Jurkat, Clone E6-1 (cell line): ENCODE measurements around the gene ADARB2.

Experiments
- DNase-seq: peaks from one replicate; pipeline ENCODE4 v3.0.0-alpha.2; 2011; ENCODE audit warnings: low read depth, low spot score
- H3K4me3 ChIP-seq: 2 replicates; pipeline ENCODE4 v1.5.1; 2011; ENCODE audit warnings: mild to moderate bottlenecking, low read length, control low read depth, moderate library complexity

The ADARB2 gene

DNA sequence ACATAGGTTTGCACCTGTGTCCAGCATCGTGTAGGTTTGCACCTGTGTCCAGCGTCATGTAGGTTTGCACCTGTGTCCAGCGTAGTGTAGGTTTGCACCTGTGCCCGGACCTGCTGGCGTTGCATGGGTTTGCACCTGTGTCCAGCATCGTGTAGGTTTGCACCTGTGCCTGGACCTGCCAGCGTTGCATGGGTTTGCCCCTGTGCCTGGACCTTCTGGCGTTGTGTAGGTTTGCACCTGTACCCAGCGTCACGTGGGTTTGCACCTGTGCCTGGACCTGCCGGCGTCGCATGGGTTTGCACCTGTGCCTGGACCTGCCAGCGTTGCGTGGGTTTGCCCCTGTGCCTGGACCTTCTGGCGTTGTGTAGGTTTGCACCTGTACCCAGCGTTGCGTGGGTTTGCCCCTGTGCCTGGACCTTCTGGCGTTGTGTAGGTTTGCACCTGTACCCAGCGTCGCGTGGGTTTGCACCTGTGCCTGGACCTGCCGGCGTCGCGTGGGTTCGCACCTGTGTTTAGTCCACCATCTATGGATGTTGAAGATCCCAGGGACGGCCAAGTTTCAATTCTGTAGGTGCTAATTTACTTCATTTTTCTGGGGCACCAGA, 523.2 kb downstream of the ADARB2 start:
- DNase-seq: no peak

GRCh38 chr10:1213252-1214070, 523.9 kb downstream of the ADARB2 start:
- DNase-seq: no peak
- H3K4me3 ChIP-seq: no peak overlapping the region

More for the DNA sequence above, 523.2 kb downstream of the ADARB2 start:
- no peak overlapping the region for H3K4me3 ChIP-seq

GRCh38 chr10:1212571-1213141, 524.7 kb downstream of the ADARB2 start:
- no peak overlapping the region for H3K4me3 ChIP-seq
- no peak for DNase-seq

DNA sequence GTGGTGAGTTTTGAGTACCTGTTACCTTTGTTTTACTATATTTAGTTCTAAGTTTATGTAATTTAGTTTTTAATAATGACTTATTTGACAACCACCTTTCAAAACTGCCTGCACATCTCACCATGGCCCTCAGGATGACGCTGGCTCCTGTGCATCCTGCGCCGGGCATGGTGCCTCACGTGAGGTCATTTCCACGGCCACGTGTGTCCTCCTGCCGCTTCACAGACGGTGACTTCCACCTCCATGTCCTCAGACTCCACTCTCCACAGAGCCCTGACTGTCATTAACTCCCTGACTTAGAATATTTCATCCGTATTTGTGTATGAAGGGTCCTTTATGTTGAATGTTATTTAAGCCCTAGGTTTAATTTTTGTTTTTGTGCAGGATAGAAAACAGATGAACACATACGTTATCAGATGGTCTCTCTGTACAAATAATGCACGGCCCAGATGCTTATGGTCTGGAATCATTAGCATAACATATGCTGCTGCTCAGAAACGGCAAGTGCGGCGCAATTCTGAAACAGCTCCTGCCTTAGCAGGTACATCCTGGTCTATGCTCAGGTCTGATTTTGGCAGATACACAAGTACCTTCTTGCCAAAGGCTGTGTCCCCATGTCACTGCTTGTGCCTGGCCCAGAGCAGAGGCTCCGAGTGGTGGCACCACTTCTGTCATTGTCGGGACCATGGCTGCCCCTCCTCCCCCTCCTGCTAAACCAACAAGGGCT, 525.3 kb downstream of the ADARB2 start:
- DNase-seq: no peak
- H3K4me3 ChIP-seq: no peak overlapping the region

DNA sequence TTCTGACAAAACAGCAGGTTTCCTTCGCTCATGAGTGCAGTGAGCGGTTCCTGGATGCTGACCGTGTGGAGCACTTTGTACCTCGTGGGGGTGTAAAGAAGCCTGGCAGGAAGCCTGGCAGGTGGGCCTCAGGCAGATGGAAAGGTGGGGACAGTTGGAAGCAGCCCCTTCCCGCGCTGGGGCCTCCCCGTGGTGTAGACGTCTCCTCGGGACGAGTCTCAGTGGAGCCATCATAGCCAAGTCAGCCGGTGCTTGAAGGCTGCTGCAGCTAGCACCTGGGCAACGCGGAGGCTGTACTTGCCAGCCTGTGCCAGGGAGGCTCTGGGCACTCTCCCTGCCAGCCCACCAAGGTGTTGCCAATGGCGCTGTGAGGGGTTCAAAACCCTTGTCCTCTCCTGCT, 526.7 kb downstream of the ADARB2 start:
- no peak for DNase-seq
- H3K4me3 ChIP-seq: no peak overlapping the region

- H3K4me3 ChIP-seq: no peak overlapping the region
- DNase-seq: no peak
Measured at GRCh38 chr10:1209355-1209979, 527.9 kb downstream of the ADARB2 start.

DNA sequence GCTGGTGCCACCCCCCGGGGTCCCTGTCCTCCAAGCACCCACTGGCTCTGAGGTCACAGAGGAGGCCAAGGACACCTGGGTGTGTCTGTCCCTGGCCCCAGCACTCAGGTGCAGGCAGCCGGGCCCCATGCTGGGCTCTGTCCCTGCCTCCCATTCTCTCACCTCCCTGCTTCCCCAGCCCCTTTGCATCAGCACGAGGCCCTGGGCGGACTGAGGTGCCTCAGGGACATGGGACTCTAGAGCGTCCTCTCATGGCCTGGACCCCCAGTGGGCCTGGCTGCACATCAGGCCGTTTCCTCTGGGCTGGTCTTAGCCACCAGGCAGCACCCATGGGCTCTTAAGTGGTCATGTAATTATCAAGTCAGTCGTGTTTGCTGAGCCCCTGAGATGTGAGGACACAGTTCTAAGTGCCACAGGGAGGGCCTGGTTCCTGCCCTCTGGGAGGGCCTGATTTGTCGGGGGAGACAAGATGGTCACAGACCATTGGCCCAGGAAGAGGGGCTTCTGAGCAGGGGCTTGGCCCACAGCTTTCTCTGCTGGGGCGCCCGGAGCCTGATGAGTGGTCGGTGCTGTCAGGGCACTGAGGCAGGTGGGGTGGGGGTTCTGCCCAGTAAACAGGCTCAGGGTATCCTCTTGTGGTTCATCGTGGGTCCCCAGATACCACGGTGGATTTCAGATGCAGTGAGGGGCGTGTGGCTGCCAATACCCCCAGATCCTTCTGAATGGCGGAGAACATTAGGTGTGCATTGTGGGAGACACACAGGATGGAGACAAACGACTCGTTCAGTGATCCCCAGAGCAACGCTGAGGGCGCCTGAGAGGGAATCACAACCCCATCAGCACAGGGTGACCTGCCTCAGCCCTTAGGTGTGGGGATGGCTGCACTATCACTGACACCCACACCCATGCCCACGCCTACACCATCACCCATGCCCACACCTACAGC, 528.7 kb downstream of the ADARB2 start:
- DNase-seq: no peak
- no peak overlapping the region for H3K4me3 ChIP-seq

DNA sequence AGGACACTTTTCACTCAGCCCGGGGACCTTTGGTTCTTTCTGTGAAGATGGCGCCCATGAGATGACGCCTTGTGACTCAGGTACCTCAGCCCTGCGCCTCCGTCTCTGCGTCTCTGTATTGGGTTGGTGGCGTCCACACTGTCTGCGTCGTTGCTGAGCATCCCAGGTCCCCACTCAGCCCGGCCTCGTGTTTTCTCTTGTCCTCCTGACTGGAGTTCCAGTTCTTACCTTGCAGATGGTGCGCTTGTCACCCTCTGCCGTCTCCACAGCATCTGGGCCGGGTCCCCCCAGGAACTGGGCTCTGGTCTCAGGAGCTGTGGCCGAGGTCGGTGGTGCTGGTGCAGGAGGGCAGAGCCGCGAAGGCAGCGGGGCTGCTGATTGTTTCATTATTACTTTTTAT, 530.7 kb downstream of the ADARB2 start:
- no peak for DNase-seq
- no peak overlapping the region for H3K4me3 ChIP-seq

DNA sequence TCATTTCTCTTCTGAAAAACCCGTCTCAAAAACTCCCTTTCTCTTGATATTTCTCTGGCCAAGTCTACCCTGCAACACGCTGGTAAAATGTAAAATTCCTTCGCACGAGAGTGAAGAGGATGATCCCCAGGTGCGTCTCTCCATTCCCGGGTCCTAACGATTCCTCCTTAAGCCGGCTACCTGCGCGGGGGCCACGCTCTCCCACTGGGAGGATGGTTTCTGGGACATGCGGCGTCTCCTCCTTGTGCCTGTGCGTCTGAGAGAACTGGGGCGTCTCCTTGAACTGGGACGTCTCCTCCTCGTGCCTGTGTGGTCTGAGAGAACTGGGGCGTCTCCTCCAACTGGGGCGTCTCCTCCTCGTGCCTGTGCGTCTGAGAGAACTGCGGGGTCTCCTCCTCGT, 531.2 kb downstream of the ADARB2 start:
- no peak overlapping the region for H3K4me3 ChIP-seq
- DNase-seq: no peak

GRCh38 chr10:1205450-1206030, 531.8 kb downstream of the ADARB2 start:
- DNase-seq: no peak
- no peak overlapping the region for H3K4me3 ChIP-seq

DNA sequence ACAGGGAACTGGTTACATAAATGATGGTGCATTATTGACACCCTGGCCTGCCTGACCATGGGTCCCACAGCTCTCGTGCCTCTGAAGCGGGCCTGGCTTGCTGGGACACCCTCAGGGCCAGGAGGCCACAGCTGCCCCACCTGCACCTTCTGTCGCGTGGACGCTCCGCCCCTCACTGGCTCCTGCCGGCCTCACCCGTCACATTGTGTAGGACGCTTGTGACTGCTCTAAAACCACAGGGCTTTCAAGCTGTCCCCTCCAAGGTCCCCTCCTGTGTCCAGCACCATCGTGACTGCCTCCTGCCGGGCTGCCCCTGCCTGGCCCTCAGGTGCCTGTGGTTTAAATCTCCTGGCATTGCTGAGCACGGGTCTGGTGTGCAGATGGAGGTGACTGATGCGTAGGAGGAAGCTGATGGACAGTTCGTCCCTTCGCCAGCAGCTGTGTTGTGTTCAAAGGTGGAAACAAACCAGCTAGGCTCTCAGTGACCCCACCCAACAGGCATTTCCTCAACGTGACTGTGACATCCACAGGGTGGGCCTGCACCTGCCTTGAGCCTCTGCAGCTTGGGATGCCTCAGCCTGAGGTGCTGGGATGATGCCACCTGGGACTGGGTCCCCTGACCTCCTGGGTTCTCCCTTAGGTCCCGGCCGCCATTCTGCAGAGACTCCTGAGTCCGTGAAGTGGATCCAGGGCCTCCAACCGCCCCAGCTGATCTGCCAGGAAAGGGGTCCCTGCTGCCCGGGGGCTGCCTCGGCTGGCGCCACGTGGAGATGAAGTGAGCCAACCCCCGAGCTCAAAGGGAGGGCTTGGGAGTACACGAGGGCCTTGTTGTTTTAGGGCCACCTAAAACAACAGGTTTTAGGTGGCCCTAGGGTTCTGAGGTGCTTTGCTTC, 532.6 kb downstream of the ADARB2 start:
- no peak overlapping the region for H3K4me3 ChIP-seq
- DNase-seq: no peak

DNA sequence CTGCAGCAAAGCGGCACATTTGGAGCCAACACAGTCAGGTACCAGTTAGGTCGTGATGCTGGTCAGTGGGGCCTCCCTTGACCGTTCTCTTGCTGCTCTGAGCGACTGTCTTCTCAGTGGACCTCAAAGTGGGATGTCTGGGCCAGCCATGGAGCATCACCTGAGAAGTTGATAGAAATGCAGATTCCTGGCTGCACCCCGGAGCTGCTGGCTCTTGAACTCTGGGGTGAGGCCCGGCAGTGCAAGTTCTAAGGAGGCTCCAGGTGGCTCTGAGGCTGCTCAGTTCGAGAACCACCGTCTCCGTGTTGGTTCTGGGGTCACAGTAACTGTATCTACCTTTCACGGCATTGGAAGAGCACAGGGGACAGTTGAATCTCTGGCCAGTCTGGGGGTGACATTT, 533.6 kb downstream of the ADARB2 start:
- DNase-seq: no peak
- H3K4me3 ChIP-seq: no peak overlapping the region

GRCh38 chr10:1203216-1203615, 534.1 kb downstream of the ADARB2 start:
- no peak for DNase-seq
- H3K4me3 ChIP-seq: no peak overlapping the region

DNA sequence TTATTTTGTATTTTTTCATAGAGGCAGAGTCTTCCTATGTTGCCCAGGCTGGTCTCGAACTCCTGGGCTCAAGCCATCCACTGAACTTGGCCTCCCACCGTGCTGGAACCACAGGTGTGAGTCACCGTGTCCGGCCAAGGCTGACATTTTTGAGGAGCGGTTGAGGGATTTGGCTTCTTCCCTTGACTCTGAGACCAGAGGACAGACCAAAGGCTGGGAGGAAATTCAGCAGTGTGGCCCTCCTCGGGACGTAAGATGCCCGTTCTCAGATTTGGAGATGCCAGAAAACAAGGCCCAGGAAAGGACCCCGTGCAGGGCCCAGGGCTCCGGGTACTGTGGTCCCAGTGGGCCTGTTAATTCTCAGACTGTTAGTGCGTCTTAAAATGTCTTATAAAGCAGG, 535.0 kb downstream of the ADARB2 start:
- H3K4me3 ChIP-seq: no peak overlapping the region

DNA sequence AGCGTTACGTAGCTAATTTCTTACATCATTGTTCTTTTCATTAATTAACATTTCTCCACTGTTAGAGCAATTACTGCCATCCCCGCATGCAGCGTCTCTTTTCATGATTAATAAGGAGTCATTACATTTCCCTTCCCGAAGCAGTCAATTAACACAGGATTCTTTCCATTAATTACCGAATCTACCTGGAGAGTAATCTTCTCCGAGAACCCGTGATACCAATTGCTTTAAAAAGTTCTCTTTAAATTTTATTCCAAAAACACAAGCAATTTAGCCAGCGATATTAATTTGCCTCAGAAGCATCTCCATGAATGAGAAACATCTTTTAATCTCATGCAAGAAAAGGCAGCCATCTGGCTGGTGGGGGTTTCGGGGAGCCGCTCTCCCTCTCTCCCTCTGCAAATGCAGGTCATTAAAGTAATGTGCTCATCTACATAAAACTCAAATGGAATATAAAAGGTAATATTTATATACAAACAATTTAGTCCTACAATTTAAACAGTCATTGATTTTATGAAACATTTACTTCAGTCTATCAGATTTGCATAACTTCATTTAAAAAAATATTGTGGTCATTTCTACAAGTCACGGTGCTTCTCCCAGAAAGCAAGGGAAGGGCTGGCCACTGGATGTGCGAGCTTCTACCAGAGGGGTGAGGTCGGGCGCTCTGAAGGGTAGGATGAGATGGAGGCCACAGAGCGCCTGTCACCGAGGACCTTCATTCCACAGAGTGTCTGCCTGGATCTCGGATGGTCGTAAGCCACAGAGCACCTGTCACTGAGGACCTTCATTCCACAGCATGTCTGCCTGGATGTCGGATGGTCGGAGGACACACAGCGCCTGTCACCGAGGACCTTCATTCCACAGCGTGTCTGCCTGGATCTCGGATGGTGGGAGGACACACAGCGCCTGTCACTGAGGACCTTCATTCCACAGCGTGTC, 536.2 kb downstream of the ADARB2 start:
- no peak for DNase-seq
- no peak overlapping the region for H3K4me3 ChIP-seq

More for the DNA sequence above, 535.0 kb downstream of the ADARB2 start:
- DNase-seq: no peak
